HG03196 (cell line): ENCODE measurements around the gene NHEJ1.

Source experiments
- ATAC-seq: cut with Tn5 transposase; IDR thresholded peaks from one replicate; pipeline ENCODE4 v1.9.1; 2021; ENCODE audit not compliant: unreplicated experiment

NHEJ1 gene

DNA sequence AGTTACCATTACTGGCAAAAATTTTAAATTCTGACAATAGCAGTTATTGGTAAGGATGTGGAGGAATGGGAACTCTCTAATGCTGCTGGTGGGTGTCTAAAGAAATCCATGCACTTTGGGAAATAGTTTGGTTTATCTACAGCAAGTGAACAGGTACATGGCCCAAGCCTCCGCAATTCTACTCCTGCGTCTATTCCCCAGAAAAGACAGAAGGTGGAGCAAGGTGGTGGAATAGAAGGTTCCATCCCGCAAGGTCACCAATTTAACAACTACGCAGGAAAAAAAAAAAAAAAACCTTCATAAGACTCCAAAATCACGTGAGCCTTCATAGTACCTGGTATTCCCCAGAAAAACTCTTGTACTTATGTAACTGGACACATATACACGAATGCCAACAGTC lies 125.8 kb downstream of the NHEJ1 start:
- ATAC-seq = no peak

- ATAC-seq = no peak
Observed at GRCh38 chr2:219032051-219032745, 128.4 kb downstream of the NHEJ1 start.

DNA sequence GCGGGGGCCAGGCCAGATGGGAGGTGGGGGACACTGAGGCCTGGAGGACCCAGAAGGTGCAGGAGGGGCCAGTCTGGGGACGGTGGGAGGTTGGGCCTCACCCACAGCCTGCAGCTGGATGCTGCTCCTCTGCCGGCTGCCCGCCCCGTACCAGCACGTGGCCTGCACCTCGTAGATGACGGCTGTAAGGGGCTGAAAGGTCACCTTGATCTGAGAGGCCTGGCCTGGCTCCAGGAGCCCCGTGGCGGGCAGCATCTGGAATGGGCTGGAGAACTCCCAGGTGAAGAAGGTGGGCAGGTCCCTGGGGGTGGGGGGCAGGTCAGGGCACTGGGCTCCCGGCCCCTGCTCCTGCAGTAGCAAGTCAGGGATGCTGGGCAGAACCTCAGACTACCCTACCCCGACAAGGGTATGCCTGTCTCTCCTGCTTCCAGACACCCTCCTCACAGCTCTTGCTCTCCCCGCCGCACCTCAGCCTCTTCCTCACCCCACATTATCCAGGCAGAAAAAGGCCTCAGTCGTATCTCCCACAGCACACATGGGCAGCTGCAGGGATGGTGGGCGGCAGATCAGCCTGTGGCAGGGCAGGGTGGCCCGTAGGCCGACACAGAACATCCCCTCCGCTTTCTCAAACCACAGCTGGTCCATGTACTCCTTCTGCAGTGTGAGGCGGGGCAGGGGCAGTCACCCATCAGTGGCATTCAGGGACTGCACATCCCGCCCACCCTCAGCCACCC lies 129.4 kb downstream of the NHEJ1 start:
- ATAC-seq = no peak

DNA sequence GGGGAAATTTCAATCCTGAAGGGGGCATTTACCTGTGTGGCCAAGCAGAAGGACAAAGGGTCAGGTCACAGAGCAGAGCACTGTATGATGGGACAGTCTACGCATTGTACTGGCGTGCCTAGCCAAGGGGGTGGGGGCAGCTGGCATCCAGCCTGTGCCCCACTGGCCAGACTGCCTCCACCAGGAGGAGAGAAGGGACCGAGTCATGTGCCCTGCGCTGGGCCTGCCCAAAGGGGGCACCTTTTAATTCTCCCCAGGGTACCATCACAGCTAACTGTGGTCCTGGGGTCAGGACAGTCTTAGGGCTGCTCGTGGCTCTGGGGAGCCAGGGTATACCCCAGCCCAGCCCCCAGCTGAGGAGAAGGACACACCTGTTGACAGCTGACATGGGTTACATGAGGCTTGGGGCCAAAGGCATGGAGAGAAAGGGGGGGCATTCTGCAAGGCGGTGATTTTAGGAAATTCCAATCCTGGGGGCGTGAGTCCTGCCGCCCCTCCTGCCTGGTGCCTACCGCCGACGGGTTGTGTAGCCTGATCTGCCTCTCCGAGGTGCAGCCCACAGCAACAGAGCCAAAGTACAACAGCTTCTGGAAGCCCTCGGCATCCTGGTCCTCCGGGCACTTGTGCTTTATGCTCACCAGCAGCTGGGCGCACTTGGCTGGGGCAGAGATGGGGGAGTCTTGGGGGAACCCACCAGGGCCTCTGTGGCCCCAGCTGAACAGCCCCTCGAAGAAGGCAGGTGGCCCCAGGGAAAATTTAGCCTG lies 130.3 kb downstream of the NHEJ1 start:
- no peak for ATAC-seq

- ATAC-seq = peak; percentile 57
Observed at GRCh38 chr2:219029829-219030165, 130.8 kb downstream of the NHEJ1 start.

- no peak for ATAC-seq
Observed at GRCh38 chr2:219028996-219029828, 131.4 kb downstream of the NHEJ1 start.

DNA sequence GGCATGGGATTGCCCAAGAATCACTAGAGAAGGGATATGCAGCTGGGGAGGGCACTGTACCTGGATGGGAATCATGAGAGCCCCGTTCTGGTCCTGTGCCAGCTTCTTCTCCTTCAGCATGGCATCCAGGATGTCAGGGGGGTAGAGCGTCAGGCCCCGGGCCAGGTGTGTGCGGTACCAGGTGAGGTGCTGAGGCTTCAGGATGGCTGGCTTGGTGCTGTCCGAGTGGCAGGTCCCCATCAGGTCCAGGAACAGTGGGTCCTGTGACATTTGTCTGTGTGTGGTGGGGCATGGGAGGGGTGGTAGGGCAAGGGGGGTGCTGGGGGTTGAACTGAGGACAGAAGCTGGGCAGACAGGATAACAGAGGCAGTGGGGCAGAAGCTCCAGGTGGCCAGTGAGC lies 132.5 kb downstream of the NHEJ1 start:
- no peak for ATAC-seq

GRCh38 chr2:219027511-219028055 lies 133.0 kb downstream of the NHEJ1 start:
- ATAC-seq = no peak

DNA sequence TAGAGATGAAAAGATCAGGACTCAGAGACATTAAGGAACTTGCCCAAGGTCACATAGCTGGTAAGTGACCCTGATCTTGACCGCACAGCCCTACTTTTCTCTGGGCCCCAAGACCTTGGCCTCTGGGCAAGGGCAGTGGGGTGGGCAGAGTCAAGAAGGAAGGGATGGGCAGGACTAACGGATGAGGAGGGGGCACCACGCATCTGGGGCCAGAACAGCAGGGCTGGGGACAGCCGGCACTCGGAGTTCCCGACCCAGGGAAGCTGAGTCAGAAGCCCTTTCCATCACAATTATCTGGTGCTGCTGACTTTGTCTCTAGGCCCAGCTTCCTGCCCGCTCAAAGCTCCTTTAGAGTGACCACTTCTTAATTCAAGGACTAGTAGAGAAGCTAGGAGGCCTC lies 133.7 kb downstream of the NHEJ1 start:
- ATAC-seq = no peak

DNA sequence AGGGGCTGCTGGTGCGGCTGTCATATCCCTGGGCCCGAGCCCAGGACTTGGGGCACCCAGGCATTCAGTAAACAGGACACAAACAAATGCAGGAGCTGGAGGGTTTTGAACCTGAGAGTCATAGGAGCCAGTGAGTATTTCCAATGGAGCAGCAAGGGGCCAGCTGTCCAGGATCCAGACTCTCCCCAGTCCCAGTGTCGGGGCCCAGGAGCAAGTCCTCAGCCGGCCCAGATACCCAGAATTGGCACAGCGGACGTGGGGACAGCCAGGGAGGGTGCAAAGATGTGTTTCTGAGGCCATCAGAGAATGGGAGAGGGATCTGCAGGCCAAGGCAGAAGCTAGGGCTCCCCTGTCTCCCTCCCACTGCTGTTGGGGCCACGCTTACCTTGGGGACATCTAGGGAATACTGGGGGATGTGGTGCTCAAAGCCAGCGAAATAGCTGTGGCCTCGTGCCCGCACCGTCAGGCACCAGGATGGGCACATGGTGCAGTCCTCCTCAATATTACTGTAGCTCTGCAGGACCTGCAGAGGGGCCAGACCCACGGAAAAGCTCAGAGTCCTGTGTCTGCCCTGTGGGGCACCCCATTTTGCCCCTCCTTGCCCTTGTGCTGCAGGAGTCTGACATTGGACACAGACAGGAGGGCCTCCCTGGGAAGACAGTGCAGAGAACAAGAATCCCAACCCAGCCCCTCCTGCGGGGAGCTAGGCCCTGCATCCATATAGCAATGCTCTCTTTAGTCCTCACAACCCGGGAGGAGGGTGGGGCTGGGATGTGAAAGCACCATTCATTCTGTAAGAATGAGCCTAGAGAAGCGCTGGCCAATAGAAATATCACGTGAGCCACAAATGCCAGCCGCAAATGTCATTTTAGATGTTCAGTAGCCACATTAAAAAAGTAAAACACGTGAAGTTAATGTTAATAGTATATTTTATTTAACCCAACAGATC lies 134.7 kb downstream of the NHEJ1 start:
- ATAC-seq = no peak
